ENCODE data around the gene ADAMTS14. TPM values are rescaled to one million over a fixed set of nuclear protein-coding genes. Genes with fewer than 3 reads are reported as not detected.
"Not testable (repeated sequence)": the region's sequence is repeated elsewhere in the genome, so short reads cannot be mapped to it uniquely, and the experiment has no call there.

The ADAMTS14 gene
- total RNA-seq, 2 experiments from 2014 or later = not detected

- Mint-ChIP-seq H3K27me3 (peaks cover 2% of the 10 kb centered on the region), H3K4me1 (peaks cover 8% of the 10 kb centered on the region), H3K4me3 (no peak overlapping the region), H3K36me3 (ENCODE audit: low read depth) (no peaks in the 10 kb centered on the region), H3K27ac (no peak overlapping the region), H3K9me3 (peaks cover 9% of the 10 kb centered on the region)
- ChIA-PET POLR2A (interaction anchor here (0.5 kb wide), 1 partner anchor 516 kb away, joined by 3 read pairs; no protein-coding TSS in a partner anchor), CTCF (no interaction called here)
- DNase-seq = no peak
These were observed 89.5 kb downstream of the ADAMTS14 start for GRCh38 chr10:70761727-70762350.

GRCh38 chr10:70762441-70763175, 90.3 kb downstream of the ADAMTS14 start:
- H3K9me3 Mint-ChIP-seq = peaks cover 9% of the 10 kb centered on the region
- DNase-seq = no peak
- ChIA-PET POLR2A (interaction anchor here (0.5 kb wide), 1 partner anchor 517 kb away, joined by 3 read pairs; no protein-coding TSS in a partner anchor), CTCF (interaction anchor here (1.3 to 1.6 kb wide), 2 partner anchors 9 to 301 kb away, joined by 4 read pairs; no protein-coding TSS in a partner anchor)
- no peak overlapping the region for H3K4me3 Mint-ChIP-seq
- H3K36me3 Mint-ChIP-seq (ENCODE audit: low read depth) = no peaks in the 10 kb centered on the region
- H3K4me1 Mint-ChIP-seq = peaks cover 8% of the 10 kb centered on the region
- H3K27ac Mint-ChIP-seq = no peak overlapping the region
- H3K27me3 Mint-ChIP-seq = peaks cover 5% of the 10 kb centered on the region

DNA sequence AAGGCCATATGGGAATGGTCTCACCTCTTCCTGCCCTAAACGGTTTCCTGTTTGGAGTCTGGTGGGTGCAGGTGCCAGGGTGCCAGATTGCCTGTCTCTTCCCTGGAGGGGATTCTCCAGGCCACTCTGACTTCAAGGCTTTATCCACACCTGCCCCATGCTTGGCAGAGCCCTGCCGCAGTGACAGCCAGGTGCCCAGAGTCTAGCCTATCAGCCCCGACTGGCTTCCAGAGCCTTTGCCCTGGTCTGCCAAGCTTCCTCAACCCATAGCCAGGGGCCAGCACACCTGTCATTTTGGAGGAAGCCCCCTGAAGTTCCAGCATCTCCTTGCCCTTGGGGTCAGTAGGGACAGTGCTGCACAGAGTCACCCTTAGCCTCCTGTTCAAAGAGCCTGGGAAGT, 91.3 kb downstream of the ADAMTS14 start:
- ChIA-PET POLR2A (no interaction called here), CTCF (interaction anchor here (1.3 to 1.6 kb wide), 2 partner anchors 10 to 302 kb away, joined by 4 read pairs; no protein-coding TSS in a partner anchor)
- Mint-ChIP-seq H3K27me3 (peaks cover 7% of the 10 kb centered on the region), H3K4me1 (peaks cover 7% of the 10 kb centered on the region), H3K4me3 (no peak overlapping the region), H3K9me3 (peaks cover 9% of the 10 kb centered on the region), H3K36me3 (ENCODE audit: low read depth) (no peaks in the 10 kb centered on the region), H3K27ac (no peak overlapping the region)
- no peak for DNase-seq

- Mint-ChIP-seq H3K9me3 (peaks cover 9% of the 10 kb centered on the region), H3K36me3 (ENCODE audit: low read depth) (no peaks in the 10 kb centered on the region), H3K27me3 (peaks cover 9% of the 10 kb centered on the region), H3K4me3 (no peak overlapping the region), H3K27ac (no peak overlapping the region), H3K4me1 (no peaks in the 10 kb centered on the region)
- ChIA-PET CTCF (no interaction called here), POLR2A (no interaction called here)
- no peak for DNase-seq
These were observed 93.7 kb downstream of the ADAMTS14 start for GRCh38 chr10:70765794-70766594.

GRCh38 chr10:70768026-70768685, 95.8 kb downstream of the ADAMTS14 start:
- POLR2A ChIA-PET; H3K27me3 Mint-ChIP-seq; H3K4me3 Mint-ChIP-seq; H3K9me3 Mint-ChIP-seq; H3K4me1 Mint-ChIP-seq; H3K27ac Mint-ChIP-seq; DNase-seq; H3K36me3 Mint-ChIP-seq (ENCODE audit: low read depth): not testable (repeated sequence)
- CTCF ChIA-PET = interaction anchor here (0.6 kb wide), 1 partner anchor 45 kb away, joined by 3 read pairs; no protein-coding TSS in a partner anchor

GRCh38 chr10:70769121-70769520, 96.8 kb downstream of the ADAMTS14 start:
- H3K9me3 Mint-ChIP-seq = peaks cover 9% of the 10 kb centered on the region
- H3K27ac Mint-ChIP-seq = no peak overlapping the region
- no peak for DNase-seq
- peaks cover 9% of the 10 kb centered on the region for H3K27me3 Mint-ChIP-seq
- H3K4me3 Mint-ChIP-seq = no peak overlapping the region
- no peaks in the 10 kb centered on the region for H3K36me3 Mint-ChIP-seq (ENCODE audit: low read depth)
- CTCF ChIA-PET = interaction anchor here (0.6 kb wide), 1 partner anchor 44 kb away, joined by 3 read pairs; no protein-coding TSS in a partner anchor
- no peaks in the 10 kb centered on the region for H3K4me1 Mint-ChIP-seq
- POLR2A ChIA-PET = no interaction called here

DNA sequence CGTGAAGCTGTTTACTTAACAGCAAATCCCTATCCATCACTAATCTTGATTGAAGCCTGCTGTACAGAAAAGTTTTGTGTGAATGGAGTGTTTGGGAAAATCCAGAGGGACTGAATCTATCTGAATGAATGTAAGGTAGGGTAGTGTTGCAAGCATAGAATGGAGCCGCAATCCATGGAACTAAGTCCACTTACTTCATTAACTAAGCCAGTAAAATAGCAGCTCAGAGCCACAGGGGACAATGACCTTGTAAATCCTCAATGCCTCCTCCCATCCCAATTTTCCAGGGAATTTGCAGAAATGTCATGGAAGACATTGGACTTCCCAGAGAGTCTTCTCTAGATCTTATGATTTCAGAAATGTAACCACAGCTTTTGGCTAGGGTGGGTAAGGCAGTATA, 97.7 kb downstream of the ADAMTS14 start:
- Mint-ChIP-seq H3K27me3 (peaks cover 9% of the 10 kb centered on the region), H3K36me3 (ENCODE audit: low read depth) (no peaks in the 10 kb centered on the region), H3K27ac (no peak overlapping the region), H3K4me1 (no peaks in the 10 kb centered on the region), H3K4me3 (no peak overlapping the region), H3K9me3 (peaks cover 9% of the 10 kb centered on the region)
- ChIA-PET CTCF (no interaction called here), POLR2A (no interaction called here)
- DNase-seq = no peak

DNA sequence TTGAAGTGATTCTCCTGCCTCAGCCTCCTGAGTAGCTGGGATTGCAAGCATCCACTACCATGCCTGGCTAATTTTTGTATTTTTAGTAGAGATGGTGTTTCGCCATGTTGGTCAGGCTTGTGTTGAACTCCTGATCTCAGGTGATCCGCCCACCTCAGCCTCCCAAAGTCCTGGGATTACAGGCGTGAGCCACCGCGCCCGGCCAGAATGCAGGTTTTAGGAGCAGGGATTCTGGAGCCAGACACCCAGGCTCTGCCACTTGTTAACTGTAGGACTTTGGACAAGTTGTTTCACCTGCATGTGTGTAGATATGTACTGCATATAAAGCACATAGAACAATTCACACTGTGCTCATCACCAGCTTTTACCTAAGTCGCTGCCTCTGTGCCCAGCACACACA, 98.2 kb downstream of the ADAMTS14 start:
- H3K4me3 Mint-ChIP-seq; DNase-seq; CTCF ChIA-PET; H3K9me3 Mint-ChIP-seq; POLR2A ChIA-PET; H3K27me3 Mint-ChIP-seq; H3K4me1 Mint-ChIP-seq; H3K36me3 Mint-ChIP-seq (ENCODE audit: low read depth); H3K27ac Mint-ChIP-seq: not testable (repeated sequence)

DNA sequence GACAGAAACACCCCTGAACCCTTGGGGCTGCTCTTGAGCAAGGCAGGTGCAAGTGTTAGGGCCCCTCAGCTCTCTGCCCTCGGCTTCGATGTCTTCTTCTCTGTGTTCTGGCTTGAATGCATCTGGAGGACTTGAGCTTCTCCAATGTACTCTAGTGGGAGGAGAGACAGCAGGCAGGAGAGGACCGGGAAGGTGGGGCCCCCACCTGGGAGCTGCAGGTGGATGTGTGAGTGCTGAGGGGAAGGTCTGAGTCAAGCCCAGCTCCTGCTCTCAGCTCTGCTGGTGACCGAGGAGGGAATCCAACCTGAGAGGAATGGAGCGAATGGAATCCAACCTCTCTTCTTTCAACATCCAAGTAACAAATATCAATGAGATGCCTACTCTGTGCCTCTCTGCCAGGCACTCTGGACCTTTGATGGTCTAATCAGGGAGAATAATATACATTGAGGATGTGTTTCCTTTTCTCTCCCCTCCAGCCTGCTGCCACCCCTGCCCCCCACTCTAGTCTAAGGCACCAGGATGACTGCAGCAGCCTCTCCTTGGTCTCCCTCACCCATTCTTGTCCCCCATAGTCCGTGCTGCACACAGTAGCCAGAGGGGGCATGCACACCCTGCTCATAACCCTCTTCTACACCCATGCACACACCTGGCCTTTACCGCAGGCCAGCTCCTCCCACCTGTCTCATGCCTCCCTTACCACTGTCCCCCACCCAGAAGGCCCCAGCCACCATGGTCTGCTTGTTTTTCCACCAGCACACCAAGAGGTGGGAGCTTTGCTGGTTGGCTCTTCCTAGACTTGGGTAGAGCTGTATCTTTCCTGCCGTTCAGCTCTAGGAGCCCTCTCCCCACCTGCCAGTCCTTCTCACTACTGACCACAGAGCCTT, 99.2 kb downstream of the ADAMTS14 start:
- H3K9me3 Mint-ChIP-seq = no peaks in the 10 kb centered on the region
- H3K4me1 Mint-ChIP-seq = no peaks in the 10 kb centered on the region
- no peak overlapping the region for H3K4me3 Mint-ChIP-seq
- peaks cover 8% of the 10 kb centered on the region for H3K27me3 Mint-ChIP-seq
- no peak overlapping the region for H3K27ac Mint-ChIP-seq
- H3K36me3 Mint-ChIP-seq (ENCODE audit: low read depth) = no peaks in the 10 kb centered on the region
- POLR2A ChIA-PET = no interaction called here
- DNase-seq = no peak
- CTCF ChIA-PET = interaction anchor here (1.8 kb wide), 1 partner anchor 16 kb away, joined by 3 read pairs; no protein-coding TSS in a partner anchor

GRCh38 chr10:70772627-70773026, 100.3 kb downstream of the ADAMTS14 start:
- DNase-seq = no peak
- no peak overlapping the region for H3K27ac Mint-ChIP-seq
- H3K27me3 Mint-ChIP-seq = peaks cover 4% of the 10 kb centered on the region
- no peaks in the 10 kb centered on the region for H3K9me3 Mint-ChIP-seq
- POLR2A ChIA-PET = no interaction called here
- no peaks in the 10 kb centered on the region for H3K4me1 Mint-ChIP-seq
- CTCF ChIA-PET = interaction anchor here (1.8 kb wide), 1 partner anchor 15 kb away, joined by 3 read pairs; no protein-coding TSS in a partner anchor
- no peak overlapping the region for H3K4me3 Mint-ChIP-seq
- H3K36me3 Mint-ChIP-seq (ENCODE audit: low read depth) = no peaks in the 10 kb centered on the region

DNA sequence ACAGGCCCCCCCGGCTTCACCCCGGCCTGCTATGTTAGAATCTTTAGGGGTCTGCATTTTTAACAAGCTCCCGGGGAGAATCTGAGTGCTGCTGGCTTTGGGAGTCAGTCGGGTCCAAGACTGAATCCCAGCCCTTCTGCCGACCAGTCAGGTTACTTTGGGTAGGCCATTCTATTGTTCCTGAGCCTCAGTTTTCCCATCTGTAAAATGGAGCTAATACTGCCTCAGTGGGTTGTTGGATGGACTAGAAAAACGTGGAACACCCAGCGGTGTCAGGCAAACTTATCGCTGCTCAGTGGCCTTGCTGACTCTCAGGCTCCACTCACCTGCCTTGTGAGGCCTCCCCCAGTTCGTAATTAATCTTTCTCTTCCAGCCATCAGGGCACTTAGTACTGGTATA, 101.2 kb downstream of the ADAMTS14 start:
- H3K4me1 Mint-ChIP-seq = no peaks in the 10 kb centered on the region
- no peak for DNase-seq
- H3K27me3 Mint-ChIP-seq = peaks cover 2% of the 10 kb centered on the region
- no peaks in the 10 kb centered on the region for H3K9me3 Mint-ChIP-seq
- CTCF ChIA-PET = no interaction called here
- no peak overlapping the region for H3K4me3 Mint-ChIP-seq
- H3K27ac Mint-ChIP-seq = no peak overlapping the region
- POLR2A ChIA-PET = no interaction called here
- H3K36me3 Mint-ChIP-seq (ENCODE audit: low read depth) = no peaks in the 10 kb centered on the region
